IMR-90 (cell line): ENCODE results near the gene COL12A1. TPM values are rescaled to one million over a fixed set of nuclear protein-coding genes. Genes with fewer than 3 reads are reported as not detected.

Experiments
- ATAC-seq: fragments of 200-7000 bp; cut with Tn5 transposase; 2 replicates; pipeline ENCODE4 v1.9.1; 2020; ENCODE audit warnings: low read depth, mild to moderate bottlenecking, moderate library complexity
- BruUV-seq: library from RNA; stranded (reverse); fragments of 400-500 nt; replicated peaks from 2 replicates; lab custom pipeline; 2021; lab: Mats Ljungman, UMichigan
- CTCF ChIA-PET: fragments of 300-600 bp; formaldehyde crosslinking; extraction: SDS; loops from one replicate; lab custom pipeline; 2021; ENCODE audit warnings: antibody characterized with exemption; lab: Yijun Ruan, JAX
- POLR2A ChIA-PET: fragments of 300-600 bp; sonication (Branson Sonifier 250); formaldehyde crosslinking; loops from one replicate; lab custom pipeline; 2022; ENCODE audit warnings: antibody characterized with exemption; ENCODE audit not compliant: unreplicated experiment; lab: Charles Lee
- DNase-seq: peaks from one replicate; pipeline ENCODE4 v3.0.0; 2013
- H2AFZ ChIP-seq: replicated peaks from 2 replicates; pipeline ENCODE3; 2013; ENCODE audit warnings: low read length, mild to moderate bottlenecking; ENCODE audit not compliant: poor library complexity
- H2AK5ac ChIP-seq: 2 replicates; pipeline ENCODE4 v1.6.1; 2013; ENCODE audit warnings: low read depth, low read length, inconsistent platforms
- H2AK9ac ChIP-seq: replicated peaks from 2 replicates; pipeline ENCODE3; 2013; ENCODE audit warnings: mild to moderate bottlenecking, low read depth, low read length, moderate library complexity; ENCODE audit not compliant: poor library complexity
- H2BK120ac ChIP-seq: 2 replicates; pipeline ENCODE4 v1.6.1; 2013; ENCODE audit warnings: low read depth, low read length, inconsistent platforms
- H2BK15ac ChIP-seq: 3 replicates; pipeline ENCODE4 v1.6.1; 2013; ENCODE audit warnings: low read depth, low read length, inconsistent platforms
- H2BK20ac ChIP-seq: 2 replicates; pipeline ENCODE4 v1.6.1; 2013; ENCODE audit warnings: low read depth, mild to moderate bottlenecking, inconsistent platforms, low read length, moderate library complexity
- H2BK5ac ChIP-seq: 2 replicates; pipeline ENCODE4 v1.6.1; 2013; ENCODE audit warnings: mild to moderate bottlenecking, low read depth, low read length, inconsistent platforms; ENCODE audit not compliant: poor library complexity, severe bottlenecking
- H3K14ac ChIP-seq: replicated peaks from 2 replicates; pipeline ENCODE4 v1.6.1; 2013; ENCODE audit warnings: low read depth, low read length, inconsistent platforms
- H3K18ac ChIP-seq: 2 replicates; pipeline ENCODE4 v1.6.1; 2013; ENCODE audit warnings: low read depth, low read length, control low read depth
- H3K23ac ChIP-seq: 2 replicates; pipeline ENCODE4 v1.6.1; 2013; ENCODE audit warnings: low read depth, low read length, inconsistent platforms
- H3K27ac ChIP-seq: 2 replicates; pipeline ENCODE4 v1.5.1; 2013; ENCODE audit warnings: mild to moderate bottlenecking, control low read depth, low read length; ENCODE audit not compliant: insufficient read depth
- H3K27me3 ChIP-seq: 2 replicates; pipeline ENCODE4 v1.6.1; 2013; ENCODE audit warnings: low read length; ENCODE audit not compliant: control insufficient read depth, insufficient read depth
- H3K36me3 ChIP-seq: 2 replicates; pipeline ENCODE4 v1.6.1; 2013; ENCODE audit warnings: low read length, mixed read lengths; ENCODE audit not compliant: control insufficient read depth, insufficient read depth
- H3K4ac ChIP-seq: 2 replicates; pipeline ENCODE4 v1.6.1; 2013; ENCODE audit warnings: low read depth, low read length, inconsistent platforms
- H3K4me1 ChIP-seq: 2 replicates; pipeline ENCODE4 v1.6.1; 2013; ENCODE audit warnings: low read length, mixed read lengths; ENCODE audit not compliant: control insufficient read depth, insufficient read depth
- H3K4me2 ChIP-seq: 2 replicates; pipeline ENCODE4 v1.6.1; 2013; ENCODE audit warnings: low read depth, mild to moderate bottlenecking, control low read depth, low read length, moderate library complexity
- H3K4me3 ChIP-seq: 2 replicates; pipeline ENCODE4 v1.5.1; 2013; ENCODE audit warnings: low read depth, mild to moderate bottlenecking, control low read depth, low read length, moderate library complexity; ENCODE audit not compliant: insufficient read depth
- H3K56ac ChIP-seq: 2 replicates; pipeline ENCODE4 v1.6.1; 2013; ENCODE audit warnings: low read length, inconsistent platforms; ENCODE audit not compliant: insufficient read depth; ENCODE audit errors: extremely low read depth
- H3K79me1 ChIP-seq, 2 experiments: 2 replicates each; pipeline ENCODE4 v1.6.1; 2013; ENCODE audit warnings: low read length in 2 of 2, inconsistent platforms in 1 of 2, low read depth in 1 of 2
- H3K9ac ChIP-seq: 2 replicates; pipeline ENCODE4 v1.6.1; 2013; ENCODE audit warnings: low read depth, low read length, control low read depth
- H3K9me1 ChIP-seq: 2 replicates; pipeline ENCODE4 v1.6.1; 2013; ENCODE audit warnings: low read length, inconsistent platforms; ENCODE audit not compliant: insufficient read depth
- H3K9me3 ChIP-seq: 2 replicates; pipeline ENCODE4 v1.6.1; 2013; ENCODE audit warnings: low read length; ENCODE audit not compliant: control insufficient read depth, insufficient read depth
- H4K20me1 ChIP-seq: 2 replicates; pipeline ENCODE4 v1.6.1; 2013; ENCODE audit warnings: low read length, inconsistent platforms; ENCODE audit not compliant: insufficient read depth
- H4K5ac ChIP-seq: 2 replicates; pipeline ENCODE4 v1.6.1; 2013; ENCODE audit warnings: mild to moderate bottlenecking, low read depth, low read length, control low read depth
- H4K8ac ChIP-seq, 2 experiments: 2 replicates each; pipeline ENCODE4 v1.6.1; 2013; ENCODE audit warnings: low read depth in 2 of 2, low read length in 2 of 2, control low read depth in 1 of 2, inconsistent platforms in 1 of 2
- H4K91ac ChIP-seq: 2 replicates; pipeline ENCODE4 v1.6.1; 2013; ENCODE audit warnings: low read depth, low read length, inconsistent platforms; ENCODE audit not compliant: insufficient read depth
- BHLHE40 ChIP-seq: fragments of 150-350 bp; IDR thresholded peaks from 2 replicates; pipeline ENCODE4 v1.6.1; 2016; ENCODE audit warnings: mild to moderate bottlenecking, low read depth, low read length
- CEBPB ChIP-seq: IDR thresholded peaks from 2 replicates; pipeline ENCODE4 v1.6.1; 2012; ENCODE audit warnings: low read depth, low read length, improper control_type of control experiment
- CHD1 ChIP-seq: IDR thresholded peaks from 2 replicates; pipeline ENCODE4 v1.6.1; 2012; ENCODE audit warnings: low read depth, low read length, improper control_type of control experiment
- CTCF ChIP-seq: conservative IDR thresholded peaks from 2 replicates; pipeline ENCODE4 v1.5.1; 2012; ENCODE audit warnings: mild to moderate bottlenecking, low read depth, low read length, improper control_type of control experiment
- ELK1 ChIP-seq: fragments of 150-350 bp; IDR thresholded peaks from 2 replicates; pipeline ENCODE4 v1.6.1; 2016; ENCODE audit warnings: low read depth, mild to moderate bottlenecking, low read length, moderate library complexity, borderline replicate concordance
- FOS ChIP-seq: fragments of 150-350 bp; IDR thresholded peaks from 2 replicates; pipeline ENCODE4 v1.6.1; 2016; ENCODE audit warnings: low read depth, low read length
- MAZ ChIP-seq: IDR thresholded peaks from 2 replicates; pipeline ENCODE4 v1.6.1; 2012; ENCODE audit warnings: low read depth, mild to moderate bottlenecking, low read length, improper control_type of control experiment, moderate library complexity, borderline replicate concordance
- MXI1 ChIP-seq: IDR thresholded peaks from 2 replicates; pipeline ENCODE4 v1.6.1; 2012; ENCODE audit warnings: low read depth, mild to moderate bottlenecking, low read length, moderate library complexity, borderline replicate concordance
- NFE2L2 ChIP-seq: fragments of 150-350 bp; IDR thresholded peaks from 2 replicates; pipeline ENCODE4 v1.6.1; 2016; ENCODE audit warnings: low read depth, mild to moderate bottlenecking, low read length
- POLR2A ChIP-seq: IDR thresholded peaks from 2 replicates; pipeline ENCODE4 v1.6.1; 2012; ENCODE audit warnings: mild to moderate bottlenecking, low read depth, low read length
- RAD21 ChIP-seq: IDR thresholded peaks from 2 replicates; pipeline ENCODE4 v1.6.1; 2012; ENCODE audit warnings: low read length, improper control_type of control experiment
- RCOR1 ChIP-seq: IDR thresholded peaks from 2 replicates; pipeline ENCODE4 v1.6.1; 2012; ENCODE audit warnings: mild to moderate bottlenecking, low read length, improper control_type of control experiment; ENCODE audit not compliant: insufficient replicate concordance
- SMC3 ChIP-seq: fragments of 150-350 bp; IDR thresholded peaks from 2 replicates; pipeline ENCODE4 v1.6.1; 2016; ENCODE audit warnings: low read depth, mild to moderate bottlenecking, antibody characterized with exemption, low read length, moderate library complexity
- WGBS, 2 experiments: methylation state at CpG; one replicate each; pipeline versions ENCODE4 v1.1.5 to v1.1.7; 2013; ENCODE audit warnings: missing lambda C conversion rate in 2 of 2; ENCODE audit not compliant: insufficient read length in 1 of 2; ENCODE audit errors: extremely low coverage in 2 of 2; 5-methylcytosine and 5-hydroxymethylcytosine counted together
- dilution Hi-C: fragments of 300-500 bp; cut with HindIII; formaldehyde crosslinking; loops from one replicate; pipeline ENCODE4 v1.14.3; 2018; ENCODE audit warnings: low sequenced_read_pairs; ENCODE audit not compliant: unreplicated experiment
- in situ Hi-C: fragments of 300-500 bp; cut with MboI; formaldehyde crosslinking; loops from 3 replicates; pipeline ENCODE4 v1.14.3; 2019; ENCODE audit warnings: low sequenced_read_pairs, inconsistent platforms, mixed read lengths
- intact Hi-C: fragments of 100-400 bp; cut with micrococcal nuclease; formaldehyde crosslinking; loops from 2 replicates; pipeline ENCODE4 v1.10.0; 2022
- polyA plus RNA-seq, 3 experiments: library from polyadenylated mRNA; depleted of rRNA; stranded (reverse); fragments of >200 nt; gene quantifications; 2 replicates each; pipeline ENCODE4 v1.2.3, GENCODE V29; 2012; ENCODE audit warnings: low replicate concordance in 1 of 3
- total RNA-seq: library from RNA; depleted of rRNA; stranded (reverse); fragments of >200 nt; gene quantifications from 2 replicates; pipeline ENCODE4 v1.2.3, GENCODE V29; 2012

The COL12A1 gene
- total and polyA plus RNA-seq, 2 of the 4 experiments (the other 2 are of a cell fraction) = 350 to 452 TPM

DNA sequence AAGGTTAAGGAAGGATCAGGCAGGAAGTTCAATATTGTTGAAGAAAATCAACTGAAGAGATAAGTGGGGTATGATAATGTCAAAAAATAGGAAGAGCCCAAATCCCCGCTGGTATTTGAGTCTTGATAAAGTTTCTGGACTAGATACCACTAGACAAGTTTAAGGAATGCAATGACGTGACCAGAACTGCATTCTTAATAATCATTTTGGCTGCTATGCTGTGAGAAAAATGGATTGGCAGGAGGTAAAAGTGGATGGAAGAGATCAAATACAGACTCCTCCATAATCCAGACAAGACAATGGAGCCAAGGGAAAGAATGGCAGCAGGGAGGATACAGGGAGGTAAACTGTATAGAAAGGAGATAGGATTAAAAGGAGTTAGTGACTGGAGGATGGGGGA is 128.2 kb downstream of the COL12A1 start:
- intact Hi-C loops (no loop called here), in situ Hi-C loops (no loop called here), dilution Hi-C loops (no loop called here)
- Histone ChIP-seq H3K4me1 (no peaks in the 10 kb centered on the region), H3K27ac (no peak overlapping the region), H3K27me3 (no peaks in the 10 kb centered on the region), H2BK15ac (no peak overlapping the region), H3K4me3 (no peak overlapping the region), H2AK5ac (no peak overlapping the region), H2AFZ (no peak overlapping the region), H3K9me1 (0 out of 2 replicates have a peak, but pooled peaks cover 3% of the 10 kb centered on the region), H4K8ac (no peak overlapping the region), H2BK5ac (no peak overlapping the region), H3K9me3 (no peaks in the 10 kb centered on the region), H3K4me2 (no peak overlapping the region), H3K9ac (no peak overlapping the region), H3K18ac (no peak overlapping the region), H3K36me3 (peaks cover 2% of the 10 kb centered on the region), H4K20me1 (no peaks in the 10 kb centered on the region), H2AK9ac (no peak overlapping the region), H3K79me1 (0 out of 4 replicates have a peak, but pooled peaks cover 0 to 3% of the 10 kb centered on the region in 2 experiments), H2BK120ac (no peak overlapping the region), H3K56ac (no peak overlapping the region), H3K23ac (no peak overlapping the region), H3K14ac (no peak overlapping the region), H4K5ac (no peak overlapping the region), H2BK20ac (no peak overlapping the region), H4K91ac (no peak overlapping the region), H3K4ac (no peak overlapping the region)
- ATAC-seq (no peak), DNase-seq (no peak)
- no CpG with 5 or more reads among the region's 2 CpGs for WGBS, 2 experiments
- ChIA-PET CTCF (no interaction called here), POLR2A (no interaction called here)
- no TSS peak for BruUV-seq
- TF ChIP-seq RCOR1 (no peak), CHD1 (no peak), MXI1 (no peak), CEBPB (no peak), CTCF (no peak), MAZ (no peak), ELK1 (no peak), SMC3 (no peak), FOS (no peak), POLR2A (no peak), RAD21 (no peak), NFE2L2 (no peak), BHLHE40 (no peak)
